SK-N-SH (cell line): Measurements from ENCODE around the gene TRIM44. TPM values are rescaled to one million over a fixed set of nuclear protein-coding genes. Genes with fewer than 3 reads are reported as not detected.

Source experiments
- CTCF ChIA-PET: fragments of 300-600, 350-600 bp; formaldehyde crosslinking; extraction: SDS; loops from one replicate; lab custom pipeline; 2021; lab: Yijun Ruan, JAX
- POLR2A ChIA-PET: fragments of 350-600 bp; sonication (Branson Sonifier 250); formaldehyde crosslinking; extraction: SDS; loops from one replicate; lab custom pipeline; 2020; ENCODE audit warnings: antibody characterized with exemption, inconsistent platforms; lab: Yijun Ruan, JAX
- DNase-seq: peaks from one replicate; pipeline ENCODE4 v3.0.0; 2012
- H2AFZ ChIP-seq: fragments of 200-600 bp; sonication (generic); 2 replicates; pipeline ENCODE4 v1.8.1; 2016; ENCODE audit warnings: antibody characterized with exemption, mild to moderate bottlenecking, low read depth
- H3F3A ChIP-seq: fragments of 200-600 bp; sonication (generic); replicated peaks from 2 replicates; pipeline ENCODE3; 2016; ENCODE audit warnings: antibody characterized with exemption, mild to moderate bottlenecking; ENCODE audit not compliant: insufficient read depth
- H3K27ac ChIP-seq, 2 experiments: fragments of 200-500 bp in 1 of 2; fragments of 200-600 bp in 1 of 2; sonication (Bioruptor generic) in 1 of 2; sonication (generic), shearing (Covaris generic) in 1 of 2; 2 replicates each; pipeline versions ENCODE4 v1.5.1 to v1.6.1; 2014 to 2016; ENCODE audit warnings: low read depth in 2 of 2, inconsistent platforms in 1 of 2, low read length in 1 of 2, mild to moderate bottlenecking in 1 of 2, mixed read lengths in 1 of 2
- H3K27me3 ChIP-seq: fragments of 200-600 bp; sonication (generic), shearing (Covaris generic); 2 replicates; pipeline ENCODE4 v1.6.1; 2016; ENCODE audit warnings: mixed run types; ENCODE audit not compliant: insufficient read depth
- H3K36me3 ChIP-seq, 2 experiments: fragments of 200-500 bp in 1 of 2; fragments of 200-600 bp in 1 of 2; sonication (Bioruptor generic) in 1 of 2; sonication (generic) in 1 of 2; replicated peaks in 1 of 2; 2 replicates each; pipeline versions ENCODE3 to v1.5.1; 2014 to 2016; ENCODE audit warnings: low read length in 1 of 2, mild to moderate bottlenecking in 1 of 2; ENCODE audit not compliant: insufficient read depth in 2 of 2, control insufficient read depth in 1 of 2
- H3K4me1 ChIP-seq, 2 experiments: fragments of 200-500 bp in 1 of 2; fragments of 200-600 bp in 1 of 2; sonication (Bioruptor generic) in 1 of 2; sonication (generic), shearing (Covaris generic) in 1 of 2; 2 replicates each; pipeline versions ENCODE4 v1.5.1 to v1.6.1; 2014 to 2016; ENCODE audit warnings: low read depth in 1 of 2, low read length in 1 of 2, mixed run types in 1 of 2; ENCODE audit not compliant: insufficient read depth in 2 of 2, control insufficient read depth in 1 of 2
- H3K4me2 ChIP-seq: fragments of 200-600 bp; sonication (generic), shearing (Covaris generic); 2 replicates; pipeline ENCODE4 v1.6.1; 2017; ENCODE audit warnings: mixed run types
- H3K4me3 ChIP-seq, 2 experiments: fragments of 200-500 bp in 1 of 2; fragments of 200-600 bp in 1 of 2; sonication (Bioruptor generic) in 1 of 2; sonication (generic), shearing (Covaris generic) in 1 of 2; 2 replicates each; pipeline versions ENCODE4 v1.5.1 to v1.8.1; 2014 to 2016; ENCODE audit warnings: low read depth in 2 of 2, inconsistent platforms in 1 of 2, low read length in 1 of 2, mild to moderate bottlenecking in 1 of 2, mixed read lengths in 1 of 2, moderate library complexity in 1 of 2
- H3K79me2 ChIP-seq: fragments of 200-600 bp; sonication (generic); 2 replicates; pipeline ENCODE4 v1.8.1; 2017; ENCODE audit warnings: mild to moderate bottlenecking; ENCODE audit not compliant: insufficient read depth
- H3K9ac ChIP-seq: fragments of 200-600 bp; sonication (generic); 2 replicates; pipeline ENCODE4 v1.6.1; 2017; ENCODE audit warnings: mixed run types
- H3K9me2 ChIP-seq: fragments of 200-600 bp; sonication (generic); 2 replicates; pipeline ENCODE4 v1.6.1; 2017; ENCODE audit warnings: mixed run types
- H3K9me3 ChIP-seq: fragments of 200-600 bp; sonication (generic); 2 replicates; pipeline ENCODE4 v1.6.1; 2017; ENCODE audit warnings: mixed run types, mild to moderate bottlenecking, moderate library complexity
- H4K20me1 ChIP-seq: fragments of 200-600 bp; sonication (generic); 2 replicates; pipeline ENCODE4 v1.6.1; 2017; ENCODE audit warnings: mild to moderate bottlenecking, mixed run types; ENCODE audit not compliant: insufficient read depth
- CHD2 ChIP-seq: fragments of 150-350 bp; IDR thresholded peaks from 2 replicates; pipeline ENCODE4 v1.6.1; 2018; ENCODE audit warnings: low read length; ENCODE audit not compliant: partially characterized antibody
- ELF1 ChIP-seq: IDR thresholded peaks from 2 replicates; pipeline ENCODE4 v1.4.0; 2012
- EZH2phosphoT487 ChIP-seq: fragments of 200-600 bp; sonication (generic); IDR thresholded peaks from 2 replicates; pipeline ENCODE4 v1.6.1; 2017; ENCODE audit warnings: low read depth, mixed run types, mild to moderate bottlenecking, antibody characterized with exemption, moderate library complexity, borderline replicate concordance
- FOXM1 ChIP-seq: IDR thresholded peaks from 2 replicates; pipeline ENCODE4 v1.4.0; 2012; ENCODE audit warnings: low read depth, mild to moderate bottlenecking
- GABPA ChIP-seq: IDR thresholded peaks from 2 replicates; pipeline ENCODE4 v1.4.0; 2012; ENCODE audit warnings: low read depth, mild to moderate bottlenecking
- GATA2 ChIP-seq: sonication (generic); formaldehyde crosslinking; IDR thresholded peaks from 2 replicates; pipeline ENCODE4 v1.5.0; 2020; ENCODE audit warnings: mild to moderate bottlenecking, missing genetic modification reagents
- IRF3 ChIP-seq: fragments of 150-350 bp; IDR thresholded peaks from 2 replicates; pipeline ENCODE4 v1.6.1; 2016; ENCODE audit warnings: mild to moderate bottlenecking, low read depth, low read length
- JUND ChIP-seq: IDR thresholded peaks from 2 replicates; pipeline ENCODE4 v1.4.0; 2012
- MAX ChIP-seq: IDR thresholded peaks from 2 replicates; pipeline ENCODE4 v1.4.0; 2012; ENCODE audit warnings: low read depth
- MEF2A ChIP-seq: IDR thresholded peaks from 2 replicates; pipeline ENCODE4 v1.4.0; 2012; ENCODE audit warnings: low read depth, borderline replicate concordance
- MXI1 ChIP-seq: IDR thresholded peaks from 2 replicates; pipeline ENCODE4 v1.6.1; 2012; ENCODE audit warnings: mild to moderate bottlenecking, low read depth, low read length, improper control_type of control experiment
- NRF1 ChIP-seq: IDR thresholded peaks from 2 replicates; pipeline ENCODE4 v1.6.1; 2012; ENCODE audit warnings: low read depth, mild to moderate bottlenecking, low read length
- RAD21 ChIP-seq: IDR thresholded peaks from 2 replicates; pipeline ENCODE4 v1.6.1; 2012; ENCODE audit warnings: mild to moderate bottlenecking, low read length
- SMC3 ChIP-seq: IDR thresholded peaks from 2 replicates; pipeline ENCODE4 v1.6.1; 2012; ENCODE audit warnings: low read depth, low read length, improper control_type of control experiment
- USF1 ChIP-seq: IDR thresholded peaks from 2 replicates; pipeline ENCODE4 v1.4.0; 2012; ENCODE audit warnings: low read depth, borderline replicate concordance
- polyA plus RNA-seq, 3 experiments: library from polyadenylated mRNA; depleted of rRNA; stranded (reverse); fragments of >200 nt; gene quantifications; 2 replicates each; pipeline ENCODE4 v1.2.3, GENCODE V29; 2012
- TF ChIP-seq, protein P1 (sequence below): IDR thresholded peaks from 2 replicates; pipeline ENCODE4 v1.6.1; 2012; ENCODE audit warnings: mild to moderate bottlenecking, low read depth, low read length, moderate library complexity
- TF ChIP-seq, protein P2 (sequence below): IDR thresholded peaks from 2 replicates; pipeline ENCODE4 v1.4.0; 2012; ENCODE audit warnings: low read depth, borderline replicate concordance
- TF ChIP-seq, protein P3 (sequence below): fragments of 200-600 bp; sonication (generic); IDR thresholded peaks from 2 replicates; pipeline ENCODE4 v1.6.1; 2017; ENCODE audit warnings: antibody characterized with exemption, mild to moderate bottlenecking, moderate library complexity

Gene TRIM44
- polyA plus RNA-seq, 1 of the 3 experiments (the other 2 are of a cell fraction) = 34.1 TPM

GRCh38 chr11:35683728-35684339, 21.3 kb downstream of the TRIM44 start (continued):
- no peak for TF ChIP-seq JUND
- no peak for TF ChIP-seq MXI1
- TF ChIP-seq GABPA = no peak
- TF ChIP-seq CHD2 = no peak

GRCh38 chr11:35688023-35688422, 25.4 kb downstream of the TRIM44 start:
- H4K20me1 ChIP-seq = peaks cover 6% of the 10 kb centered on the region
- ChIA-PET CTCF (no interaction called here), POLR2A (no interaction called here)
- TF ChIP-seq FOXM1 = no peak
- no peak for TF ChIP-seq RAD21
- TF ChIP-seq USF1 = no peak
- TF ChIP-seq, protein P1, sequence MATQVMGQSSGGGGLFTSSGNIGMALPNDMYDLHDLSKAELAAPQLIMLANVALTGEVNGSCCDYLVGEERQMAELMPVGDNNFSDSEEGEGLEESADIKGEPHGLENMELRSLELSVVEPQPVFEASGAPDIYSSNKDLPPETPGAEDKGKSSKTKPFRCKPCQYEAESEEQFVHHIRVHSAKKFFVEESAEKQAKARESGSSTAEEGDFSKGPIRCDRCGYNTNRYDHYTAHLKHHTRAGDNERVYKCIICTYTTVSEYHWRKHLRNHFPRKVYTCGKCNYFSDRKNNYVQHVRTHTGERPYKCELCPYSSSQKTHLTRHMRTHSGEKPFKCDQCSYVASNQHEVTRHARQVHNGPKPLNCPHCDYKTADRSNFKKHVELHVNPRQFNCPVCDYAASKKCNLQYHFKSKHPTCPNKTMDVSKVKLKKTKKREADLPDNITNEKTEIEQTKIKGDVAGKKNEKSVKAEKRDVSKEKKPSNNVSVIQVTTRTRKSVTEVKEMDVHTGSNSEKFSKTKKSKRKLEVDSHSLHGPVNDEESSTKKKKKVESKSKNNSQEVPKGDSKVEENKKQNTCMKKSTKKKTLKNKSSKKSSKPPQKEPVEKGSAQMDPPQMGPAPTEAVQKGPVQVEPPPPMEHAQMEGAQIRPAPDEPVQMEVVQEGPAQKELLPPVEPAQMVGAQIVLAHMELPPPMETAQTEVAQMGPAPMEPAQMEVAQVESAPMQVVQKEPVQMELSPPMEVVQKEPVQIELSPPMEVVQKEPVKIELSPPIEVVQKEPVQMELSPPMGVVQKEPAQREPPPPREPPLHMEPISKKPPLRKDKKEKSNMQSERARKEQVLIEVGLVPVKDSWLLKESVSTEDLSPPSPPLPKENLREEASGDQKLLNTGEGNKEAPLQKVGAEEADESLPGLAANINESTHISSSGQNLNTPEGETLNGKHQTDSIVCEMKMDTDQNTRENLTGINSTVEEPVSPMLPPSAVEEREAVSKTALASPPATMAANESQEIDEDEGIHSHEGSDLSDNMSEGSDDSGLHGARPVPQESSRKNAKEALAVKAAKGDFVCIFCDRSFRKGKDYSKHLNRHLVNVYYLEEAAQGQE = no peak
- TF ChIP-seq, protein P2, sequence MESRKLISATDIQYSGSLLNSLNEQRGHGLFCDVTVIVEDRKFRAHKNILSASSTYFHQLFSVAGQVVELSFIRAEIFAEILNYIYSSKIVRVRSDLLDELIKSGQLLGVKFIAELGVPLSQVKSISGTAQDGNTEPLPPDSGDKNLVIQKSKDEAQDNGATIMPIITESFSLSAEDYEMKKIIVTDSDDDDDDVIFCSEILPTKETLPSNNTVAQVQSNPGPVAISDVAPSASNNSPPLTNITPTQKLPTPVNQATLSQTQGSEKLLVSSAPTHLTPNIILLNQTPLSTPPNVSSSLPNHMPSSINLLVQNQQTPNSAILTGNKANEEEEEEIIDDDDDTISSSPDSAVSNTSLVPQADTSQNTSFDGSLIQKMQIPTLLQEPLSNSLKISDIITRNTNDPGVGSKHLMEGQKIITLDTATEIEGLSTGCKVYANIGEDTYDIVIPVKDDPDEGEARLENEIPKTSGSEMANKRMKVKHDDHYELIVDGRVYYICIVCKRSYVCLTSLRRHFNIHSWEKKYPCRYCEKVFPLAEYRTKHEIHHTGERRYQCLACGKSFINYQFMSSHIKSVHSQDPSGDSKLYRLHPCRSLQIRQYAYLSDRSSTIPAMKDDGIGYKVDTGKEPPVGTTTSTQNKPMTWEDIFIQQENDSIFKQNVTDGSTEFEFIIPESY = no peak
- TF ChIP-seq GATA2 (CRISPR knock-in tag) = no peak
- TF ChIP-seq NRF1 = no peak
- TF ChIP-seq EZH2phosphoT487 = no peak
- TF ChIP-seq ELF1 = no peak
- no peak for TF ChIP-seq MAX
- TF ChIP-seq JUND = no peak
- TF ChIP-seq SMC3 = no peak
- no peak for TF ChIP-seq CHD2
- TF ChIP-seq MEF2A = no peak
- no peak for TF ChIP-seq IRF3
- TF ChIP-seq, protein P3, sequence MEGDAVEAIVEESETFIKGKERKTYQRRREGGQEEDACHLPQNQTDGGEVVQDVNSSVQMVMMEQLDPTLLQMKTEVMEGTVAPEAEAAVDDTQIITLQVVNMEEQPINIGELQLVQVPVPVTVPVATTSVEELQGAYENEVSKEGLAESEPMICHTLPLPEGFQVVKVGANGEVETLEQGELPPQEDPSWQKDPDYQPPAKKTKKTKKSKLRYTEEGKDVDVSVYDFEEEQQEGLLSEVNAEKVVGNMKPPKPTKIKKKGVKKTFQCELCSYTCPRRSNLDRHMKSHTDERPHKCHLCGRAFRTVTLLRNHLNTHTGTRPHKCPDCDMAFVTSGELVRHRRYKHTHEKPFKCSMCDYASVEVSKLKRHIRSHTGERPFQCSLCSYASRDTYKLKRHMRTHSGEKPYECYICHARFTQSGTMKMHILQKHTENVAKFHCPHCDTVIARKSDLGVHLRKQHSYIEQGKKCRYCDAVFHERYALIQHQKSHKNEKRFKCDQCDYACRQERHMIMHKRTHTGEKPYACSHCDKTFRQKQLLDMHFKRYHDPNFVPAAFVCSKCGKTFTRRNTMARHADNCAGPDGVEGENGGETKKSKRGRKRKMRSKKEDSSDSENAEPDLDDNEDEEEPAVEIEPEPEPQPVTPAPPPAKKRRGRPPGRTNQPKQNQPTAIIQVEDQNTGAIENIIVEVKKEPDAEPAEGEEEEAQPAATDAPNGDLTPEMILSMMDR = no peak
- H3K9ac ChIP-seq = no peak overlapping the region
- no peak for DNase-seq
- H3K9me2 ChIP-seq = no peaks in the 10 kb centered on the region
- H3K79me2 ChIP-seq = peaks cover 68% of the 10 kb centered on the region
- no peak overlapping the region for H3K4me2 ChIP-seq
- no peaks in the 10 kb centered on the region for H3K27me3 ChIP-seq
- H3F3A ChIP-seq = no peaks in the 10 kb centered on the region
- no peak overlapping the region for H2AFZ ChIP-seq
- H3K27ac ChIP-seq = no peak overlapping the region
- no peak overlapping the region for H3K4me3 ChIP-seq
- H3K36me3 ChIP-seq = peaks cover 24 to 34% of the 10 kb centered on the region in 2 experiments
- peaks cover under 1 to 19% of the 10 kb centered on the region in 2 experiments; a peak in 2 of 4 replicates for H3K4me1 ChIP-seq
- H3K9me3 ChIP-seq = no peaks in the 10 kb centered on the region
